Measurements from ENCODE around the gene CD40. TPM values are rescaled to one million over a fixed set of nuclear protein-coding genes. Genes with fewer than 3 reads are reported as not detected.
A peak's percentile ranks its signal among the peaks of the same experiment; 100 is the strongest.

The CD40 gene
- total RNA-seq, 2 experiments from 2014 or later = 4.0 to 5.1 TPM

DNA sequence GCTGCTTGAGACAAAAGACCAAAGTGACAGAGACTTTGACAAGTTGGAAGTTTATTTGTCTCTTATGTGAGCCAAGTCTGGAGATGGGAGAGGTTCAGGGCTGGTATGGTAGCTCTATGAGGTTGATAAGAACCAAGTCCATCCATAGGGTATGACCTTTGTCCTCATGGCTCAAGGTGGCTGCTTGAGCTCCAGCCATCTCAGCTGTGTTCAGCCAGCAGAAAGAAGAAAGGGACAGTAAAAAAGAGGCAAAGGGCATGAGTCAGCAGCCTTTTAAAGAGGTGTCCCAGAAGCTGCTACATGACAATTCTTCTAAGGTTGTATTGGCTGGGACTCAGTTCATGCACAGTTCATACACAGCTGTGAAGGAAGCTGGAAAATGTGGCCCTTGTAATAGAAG, 49.0 kb downstream of the CD40 start:
- no peak for ATAC-seq
- CTCF ChIA-PET = interaction anchor here (0.8 to 2.7 kb wide), 3 partner anchors 8 to 145 kb away, joined by 4 to 11 read pairs (median 4); no protein-coding TSS in a partner anchor

DNA sequence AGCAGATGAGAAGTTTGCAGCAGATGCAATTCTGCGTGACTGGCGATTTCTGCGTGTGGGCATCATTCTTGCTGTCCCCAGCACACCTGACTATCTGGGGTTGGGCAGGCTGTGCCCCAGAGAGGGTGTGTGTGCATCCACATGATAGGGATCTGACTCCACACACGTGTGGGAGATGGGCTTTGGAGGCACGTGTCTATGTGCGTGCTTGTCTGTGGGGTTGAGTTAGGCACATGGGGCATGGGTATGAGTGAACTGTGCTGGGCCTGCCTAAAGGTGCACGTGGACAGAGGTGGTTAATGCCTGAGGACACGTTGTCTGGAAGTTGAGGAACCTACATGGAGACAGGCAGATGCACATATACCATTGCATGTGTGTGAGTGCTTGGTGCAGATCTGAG, 50.3 kb downstream of the CD40 start:
- no peaks in the 10 kb centered on the region for H3K9me3 Mint-ChIP-seq (ENCODE audit: low read depth)
- H3K4me1 Mint-ChIP-seq = no peaks in the 10 kb centered on the region
- CTCF ChIA-PET = interaction anchor here (1.5 kb wide), 1 partner anchor 12 kb away, joined by 3 read pairs; no protein-coding TSS in a partner anchor
- H3K36me3 Mint-ChIP-seq (ENCODE audit: low read depth) = no peaks in the 10 kb centered on the region
- ATAC-seq (no peak), DNase-seq (no peak)
- POLR2A ChIA-PET = no interaction called here
- H3K4me3 Mint-ChIP-seq = no peak overlapping the region
- H3K27ac Mint-ChIP-seq = no peak overlapping the region
- peaks cover 28% of the 10 kb centered on the region for H3K27me3 Mint-ChIP-seq
- intact Hi-C loops (cut with DNase I, micrococcal nuclease) = no loop called here

More for the DNA sequence above, 49.0 kb downstream of the CD40 start:
- Mint-ChIP-seq H3K9me3 (ENCODE audit: low read depth) (no peaks in the 10 kb centered on the region), H3K36me3 (ENCODE audit: low read depth) (no peaks in the 10 kb centered on the region), H3K27ac (no peak overlapping the region), H3K27me3 (peaks cover 22% of the 10 kb centered on the region), H3K4me3 (no peak overlapping the region), H3K4me1 (no peaks in the 10 kb centered on the region)
- DNase-seq = no peak
- intact Hi-C loops (cut with DNase I, micrococcal nuclease) = no loop called here
- POLR2A ChIA-PET = no interaction called here

DNA sequence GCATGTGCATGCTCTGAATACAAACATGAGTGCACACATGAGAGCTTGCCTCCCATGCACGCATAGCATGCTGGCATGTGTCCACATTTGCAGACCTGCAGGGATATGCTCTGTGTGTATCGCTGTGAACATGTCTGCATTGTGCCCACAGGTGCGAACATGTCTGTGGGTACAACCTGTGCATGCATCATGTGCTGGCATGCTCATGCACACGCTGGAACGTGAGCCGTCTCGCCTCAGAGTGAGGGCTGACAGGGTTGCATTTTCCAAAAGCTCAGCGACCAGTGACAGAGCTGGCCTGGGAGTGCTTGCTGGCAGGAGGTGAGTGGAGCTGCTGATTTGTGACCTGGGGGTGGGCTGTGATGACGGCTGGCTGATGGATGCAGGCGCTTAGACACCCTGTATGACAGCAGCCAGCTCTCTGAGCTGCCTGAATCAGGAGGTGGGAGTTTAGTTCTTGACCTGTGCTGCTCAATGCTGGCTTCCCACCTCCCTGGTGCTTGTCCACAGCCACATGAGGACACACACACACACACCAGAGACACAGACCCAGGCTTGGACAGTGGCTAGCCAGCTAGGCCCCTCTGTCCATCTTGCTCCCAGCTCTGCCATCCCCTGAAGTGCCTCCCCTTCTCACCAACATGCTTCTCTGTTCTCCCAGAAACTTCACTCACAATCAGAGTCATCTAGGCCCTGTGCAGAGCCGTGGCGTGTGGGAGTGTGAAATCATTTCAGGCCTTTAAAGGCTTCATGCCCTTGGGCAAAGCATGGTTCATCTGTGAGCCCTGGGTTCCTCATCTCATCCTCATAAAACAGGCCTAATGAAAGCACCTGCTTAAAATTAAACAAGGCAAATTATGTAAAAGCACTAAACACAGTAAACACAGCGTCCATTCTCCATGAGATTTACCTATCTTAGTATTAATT, 51.4 kb downstream of the CD40 start:
- no peak overlapping the region for H3K4me3 Mint-ChIP-seq
- no peaks in the 10 kb centered on the region for H3K9me3 Mint-ChIP-seq (ENCODE audit: low read depth)
- intact Hi-C loops (cut with DNase I, micrococcal nuclease) = no loop called here
- CTCF ChIA-PET = interaction anchor here (1.5 kb wide), 1 partner anchor 11 kb away, joined by 3 read pairs; no protein-coding TSS in a partner anchor
- ATAC-seq (no peak), DNase-seq (no peak)
- no peaks in the 10 kb centered on the region for H3K36me3 Mint-ChIP-seq (ENCODE audit: low read depth)
- POLR2A ChIA-PET = no interaction called here
- no peaks in the 10 kb centered on the region for H3K4me1 Mint-ChIP-seq
- H3K27ac Mint-ChIP-seq = no peak overlapping the region
- peaks cover 31% of the 10 kb centered on the region for H3K27me3 Mint-ChIP-seq

DNA sequence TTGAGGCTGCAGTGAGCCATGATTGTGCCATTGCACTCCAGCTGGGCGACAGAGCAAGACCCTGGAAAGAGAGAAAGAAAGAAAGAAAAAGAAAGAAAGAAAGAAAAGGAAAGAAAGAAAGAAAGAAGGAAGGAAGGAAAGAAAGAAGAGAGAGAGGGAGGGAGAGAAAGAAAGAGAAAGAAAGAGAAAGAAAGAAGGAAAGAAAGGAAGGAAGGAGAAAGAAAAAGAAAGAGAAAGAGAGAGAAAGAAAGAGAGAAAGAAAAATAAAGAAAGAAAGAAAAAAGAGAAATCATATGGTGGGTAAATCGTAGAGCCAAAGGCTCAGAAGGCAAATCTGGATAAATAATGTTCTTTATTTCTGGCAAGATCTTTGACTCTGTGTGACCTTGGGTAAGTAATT, 53.4 kb downstream of the CD40 start:
- Mint-ChIP-seq H3K4me3 (no peak overlapping the region), H3K27me3 (peaks cover 43% of the 10 kb centered on the region), H3K27ac (no peak overlapping the region), H3K36me3 (ENCODE audit: low read depth) (no peaks in the 10 kb centered on the region), H3K4me1 (no peaks in the 10 kb centered on the region), H3K9me3 (ENCODE audit: low read depth) (no peaks in the 10 kb centered on the region)
- ATAC-seq (no peak), DNase-seq (no peak)
- intact Hi-C loops (cut with DNase I, micrococcal nuclease) = no loop called here
- ChIA-PET CTCF (interaction anchor here (1.8 kb wide), 1 partner anchor 9 kb away, joined by 5 read pairs; no protein-coding TSS in a partner anchor), POLR2A (no interaction called here)

DNA sequence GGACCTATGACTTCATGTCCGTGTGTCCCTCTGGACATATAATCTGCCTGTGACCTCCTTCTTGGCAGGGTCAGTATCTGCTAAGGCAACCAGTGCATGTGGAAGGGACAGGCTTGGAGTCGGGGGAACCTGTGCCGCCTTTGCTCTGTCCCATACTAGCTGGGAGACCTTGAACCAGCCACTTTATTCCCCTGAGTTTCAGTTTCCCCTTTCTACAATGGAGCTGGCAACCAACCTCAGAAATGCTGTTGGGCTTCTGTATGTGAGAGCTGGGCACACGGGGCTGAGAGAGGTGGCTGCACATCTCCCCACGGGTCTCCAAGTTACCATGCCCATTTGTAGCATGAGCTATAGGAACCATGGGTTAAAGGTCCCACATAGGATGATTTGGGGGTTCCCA, 53.8 kb downstream of the CD40 start:
- CTCF ChIA-PET = interaction anchor here (0.8 to 1.9 kb wide), 4 partner anchors 9 to 150 kb away, joined by 3 to 5 read pairs (median 4); no protein-coding TSS in a partner anchor
- Mint-ChIP-seq H3K4me1 (no peaks in the 10 kb centered on the region), H3K4me3 (no peak overlapping the region), H3K9me3 (ENCODE audit: low read depth) (no peaks in the 10 kb centered on the region), H3K27me3 (peaks cover 44% of the 10 kb centered on the region), H3K36me3 (ENCODE audit: low read depth) (no peaks in the 10 kb centered on the region), H3K27ac (no peak overlapping the region)
- POLR2A ChIA-PET = interaction anchor here (0.6 kb wide), 1 partner anchor 53 kb away, joined by 4 read pairs; no protein-coding TSS in a partner anchor
- intact Hi-C loops (cut with DNase I, micrococcal nuclease) = no loop called here
- ATAC-seq (no peak), DNase-seq (no peak)

DNA sequence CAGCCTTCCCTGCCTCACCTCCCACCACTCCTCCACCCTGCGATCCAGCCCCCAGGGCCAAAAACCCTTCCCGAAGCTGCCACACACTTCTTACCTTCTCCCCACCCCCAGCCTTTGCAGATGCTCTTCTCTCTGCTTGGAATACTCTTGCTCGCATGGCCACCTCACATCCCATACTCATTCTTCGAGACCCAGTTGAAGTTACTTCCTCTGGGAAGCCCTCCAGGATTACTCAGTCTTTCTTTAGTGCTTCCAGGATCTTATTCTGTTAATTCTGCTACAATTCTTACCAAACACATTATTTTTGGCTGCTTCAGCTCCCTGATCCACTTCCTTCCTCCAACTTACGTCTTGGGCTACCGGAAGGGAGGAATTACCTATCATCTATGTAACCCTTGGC, 54.3 kb downstream of the CD40 start:
- H3K27ac Mint-ChIP-seq = no peak overlapping the region
- no peaks in the 10 kb centered on the region for H3K9me3 Mint-ChIP-seq (ENCODE audit: low read depth)
- H3K36me3 Mint-ChIP-seq (ENCODE audit: low read depth) = no peaks in the 10 kb centered on the region
- intact Hi-C loops (cut with DNase I, micrococcal nuclease) = no loop called here
- H3K4me3 Mint-ChIP-seq = no peak overlapping the region
- ChIA-PET POLR2A (interaction anchor here (0.6 kb wide), 1 partner anchor 53 kb away, joined by 4 read pairs; no protein-coding TSS in a partner anchor), CTCF (interaction anchor here (0.8 to 1.9 kb wide), 4 partner anchors 8 to 150 kb away, joined by 3 to 5 read pairs (median 4); no protein-coding TSS in a partner anchor)
- DNase-seq = no peak
- ATAC-seq = no peak
- no peaks in the 10 kb centered on the region for H3K4me1 Mint-ChIP-seq
- H3K27me3 Mint-ChIP-seq = peaks cover 44% of the 10 kb centered on the region

DNA sequence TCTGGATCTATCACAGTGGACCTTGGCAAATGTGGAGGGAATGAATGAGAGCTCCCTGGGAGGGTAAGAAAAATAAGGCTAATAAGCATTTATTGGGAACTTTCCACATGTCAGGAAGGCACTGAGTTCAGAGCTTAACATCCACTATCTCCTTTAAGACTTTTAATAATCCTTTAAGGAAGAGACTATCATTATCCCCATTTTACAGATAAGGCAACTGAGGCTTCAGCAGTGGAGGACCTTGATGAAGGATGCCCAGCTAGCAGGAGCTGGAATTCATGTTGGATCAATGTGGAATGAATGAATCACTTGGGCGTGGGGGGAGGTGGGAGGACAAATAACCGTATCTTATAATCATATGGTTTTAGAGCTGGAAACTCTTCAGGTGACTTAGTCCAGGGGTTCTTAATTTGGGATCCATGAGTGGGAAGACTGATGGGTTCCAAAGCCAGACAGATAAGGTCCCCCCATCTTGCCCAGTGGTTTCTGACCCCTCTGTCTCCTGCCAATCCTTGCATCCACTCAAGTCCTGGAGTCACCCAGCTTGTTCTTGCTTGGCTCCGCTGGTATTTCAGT, 54.9 kb downstream of the CD40 start:
- Mint-ChIP-seq H3K4me1 (no peaks in the 10 kb centered on the region), H3K36me3 (ENCODE audit: low read depth) (no peaks in the 10 kb centered on the region), H3K4me3 (no peak overlapping the region), H3K9me3 (ENCODE audit: low read depth) (no peaks in the 10 kb centered on the region), H3K27me3 (peaks cover 44% of the 10 kb centered on the region), H3K27ac (no peak overlapping the region)
- intact Hi-C loops (cut with DNase I, micrococcal nuclease) = no loop called here
- no peak for DNase-seq
- ChIA-PET CTCF (interaction anchor here (0.7 to 1.9 kb wide), 8 partner anchors 11 to 183 kb away, joined by 3 to 5 read pairs (median 3); no protein-coding TSS in a partner anchor), POLR2A (no interaction called here)
- ATAC-seq = no peak

DNA sequence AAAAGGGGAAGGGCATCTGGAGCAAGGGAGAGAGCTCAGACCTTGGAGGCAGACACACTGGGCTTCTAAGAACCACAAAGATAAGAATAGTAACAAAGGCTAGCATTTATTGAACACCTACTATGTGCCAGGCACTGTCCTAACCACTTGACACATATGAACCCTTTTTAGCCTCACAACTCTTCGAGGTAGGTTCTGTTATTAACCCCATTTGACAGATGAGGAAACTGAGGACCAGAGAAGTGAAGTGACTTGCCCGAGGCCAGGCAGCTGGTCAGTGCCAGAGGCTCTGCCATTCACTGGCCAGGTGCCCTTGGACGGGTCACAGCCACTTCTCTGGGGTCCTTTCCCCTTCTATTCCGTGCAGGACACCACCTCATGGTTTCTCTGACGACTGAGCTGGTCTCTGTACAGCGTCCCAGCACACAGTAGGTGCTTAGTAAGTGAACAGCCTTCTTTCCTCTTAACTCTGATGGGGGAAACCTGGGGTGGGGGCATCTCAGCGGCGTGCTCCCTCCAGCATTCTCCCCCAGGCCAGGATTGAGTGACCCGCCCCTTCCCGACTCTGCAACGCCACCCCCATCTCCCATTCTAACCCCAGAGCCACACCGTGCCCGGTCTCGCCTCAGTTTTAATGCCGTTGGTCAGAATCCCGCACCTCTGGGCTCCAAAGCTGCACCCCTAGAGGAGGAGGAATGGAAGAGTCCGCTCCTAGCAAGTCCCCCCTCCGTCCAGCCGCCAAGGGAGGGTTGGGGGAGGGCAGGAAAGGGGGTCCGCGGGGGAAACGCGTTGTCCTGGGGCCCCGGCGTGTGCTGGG, 55.7 kb downstream of the CD40 start:
- POLR2A ChIA-PET = no interaction called here
- intact Hi-C loops (cut with DNase I, micrococcal nuclease) = loop anchor here (1.0 to 2.0 kb wide), 4 partner anchors 41 to 160 kb away; no protein-coding TSS in a partner anchor
- no peak overlapping the region for H3K27ac Mint-ChIP-seq
- no peaks in the 10 kb centered on the region for H3K36me3 Mint-ChIP-seq (ENCODE audit: low read depth)
- H3K27me3 Mint-ChIP-seq = peaks cover 39% of the 10 kb centered on the region
- no peaks in the 10 kb centered on the region for H3K9me3 Mint-ChIP-seq (ENCODE audit: low read depth)
- no peak for ATAC-seq
- H3K4me1 Mint-ChIP-seq = no peaks in the 10 kb centered on the region
- CTCF ChIA-PET = interaction anchor here (0.6 to 3.2 kb wide), 12 partner anchors 7 to 184 kb away, joined by 3 to 11 read pairs (median 3); no protein-coding TSS in a partner anchor
- DNase-seq = no peak
- H3K4me3 Mint-ChIP-seq = no peak overlapping the region

DNA sequence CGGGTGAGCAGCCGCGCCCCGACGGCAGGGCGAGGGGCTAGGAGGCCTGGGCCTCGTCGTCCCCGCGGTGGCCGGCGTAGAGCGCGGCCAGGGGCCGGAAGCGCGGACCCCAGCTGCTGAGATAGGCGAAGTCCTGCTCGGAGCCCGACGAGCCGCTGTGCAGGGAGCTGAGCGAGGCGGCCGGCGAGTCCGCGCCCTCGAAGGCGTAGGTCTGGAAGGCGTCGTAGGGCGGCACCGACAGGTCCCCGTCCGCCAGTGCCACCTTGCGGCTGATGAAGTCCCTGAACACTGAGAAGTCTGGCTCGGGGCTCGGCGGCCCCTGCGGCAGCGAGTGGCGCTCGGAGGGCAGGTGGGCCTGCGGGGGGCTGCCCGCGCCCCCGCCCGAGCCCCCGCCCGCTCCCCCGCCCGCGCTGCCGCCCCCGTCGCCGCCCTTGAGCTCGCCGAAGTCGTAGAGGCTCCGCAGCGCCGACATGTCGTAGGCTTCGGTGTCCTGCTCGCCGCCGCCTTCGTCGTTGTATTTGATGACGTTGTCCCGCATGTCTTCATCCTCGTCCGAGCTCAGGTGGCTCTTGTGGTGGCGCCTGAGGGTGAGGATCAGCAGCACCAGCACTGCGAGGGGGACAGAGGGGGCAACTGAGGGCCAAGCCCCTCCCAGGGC, 56.5 kb downstream of the CD40 start:
- Mint-ChIP-seq H3K4me1 (no peaks in the 10 kb centered on the region), H3K4me3 (no peak overlapping the region), H3K27me3 (peaks cover 37% of the 10 kb centered on the region), H3K27ac (no peak overlapping the region), H3K36me3 (ENCODE audit: low read depth) (no peaks in the 10 kb centered on the region), H3K9me3 (ENCODE audit: low read depth) (no peaks in the 10 kb centered on the region)
- POLR2A ChIA-PET = no interaction called here
- CTCF ChIA-PET = interaction anchor here (0.6 to 3.2 kb wide), 12 partner anchors 8 to 152 kb away, joined by 3 to 18 read pairs (median 4); no protein-coding TSS in a partner anchor
- intact Hi-C loops (cut with DNase I, micrococcal nuclease) = loop anchor here (1.0 to 2.0 kb wide), 4 partner anchors 42 to 160 kb away; no protein-coding TSS in a partner anchor
- ATAC-seq (peak; percentile 97), DNase-seq (peak; percentile 88)

DNA sequence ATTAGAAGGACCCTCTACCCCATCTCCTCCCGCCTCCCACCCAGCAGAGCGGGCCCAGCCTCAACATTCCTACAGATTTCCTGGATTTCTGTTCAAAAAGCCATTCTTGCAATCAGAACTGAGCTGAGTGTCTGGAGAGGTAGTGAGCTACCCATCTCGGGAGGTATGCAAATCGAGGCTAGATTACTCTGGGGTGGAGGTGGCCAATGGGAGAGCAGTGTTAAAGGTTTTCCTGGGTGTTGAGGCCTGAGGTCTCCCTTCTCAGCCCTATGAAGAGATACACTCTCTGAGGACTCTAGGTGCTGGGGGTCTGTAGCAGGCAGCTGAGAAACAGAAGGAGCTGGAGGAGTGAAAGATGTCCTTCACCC, 57.0 kb downstream of the CD40 start:
- POLR2A ChIA-PET = interaction anchor here (0.6 kb wide), 1 partner anchor 203 kb away, joined by 4 read pairs; the partner anchor contains the start of gene ZNF335
- intact Hi-C loops (cut with DNase I, micrococcal nuclease) = loop anchor here in 1 of 2 experiments (2.0 kb wide), 1 partner anchor 42 kb away; no protein-coding TSS in a partner anchor
- Mint-ChIP-seq H3K4me3 (no peak overlapping the region), H3K4me1 (no peaks in the 10 kb centered on the region), H3K36me3 (ENCODE audit: low read depth) (no peaks in the 10 kb centered on the region), H3K9me3 (ENCODE audit: low read depth) (no peaks in the 10 kb centered on the region), H3K27me3 (peaks cover 37% of the 10 kb centered on the region), H3K27ac (no peak overlapping the region)
- CTCF ChIA-PET = interaction anchor here (0.6 to 3.2 kb wide), 18 partner anchors 8 to 251 kb away, joined by 3 to 18 read pairs (median 3); no protein-coding TSS in a partner anchor
- DNase-seq (no peak), ATAC-seq (no peak)
